GM10847 (cell line): ENCODE measurements around the gene ADORA2A.

Source experiments
- POLR2A ChIP-seq: IDR thresholded peaks from 2 replicates; pipeline ENCODE4 v1.6.1; 2011; ENCODE audit not compliant: insufficient read length; ENCODE audit errors: extremely low read depth

Gene ADORA2A

DNA sequence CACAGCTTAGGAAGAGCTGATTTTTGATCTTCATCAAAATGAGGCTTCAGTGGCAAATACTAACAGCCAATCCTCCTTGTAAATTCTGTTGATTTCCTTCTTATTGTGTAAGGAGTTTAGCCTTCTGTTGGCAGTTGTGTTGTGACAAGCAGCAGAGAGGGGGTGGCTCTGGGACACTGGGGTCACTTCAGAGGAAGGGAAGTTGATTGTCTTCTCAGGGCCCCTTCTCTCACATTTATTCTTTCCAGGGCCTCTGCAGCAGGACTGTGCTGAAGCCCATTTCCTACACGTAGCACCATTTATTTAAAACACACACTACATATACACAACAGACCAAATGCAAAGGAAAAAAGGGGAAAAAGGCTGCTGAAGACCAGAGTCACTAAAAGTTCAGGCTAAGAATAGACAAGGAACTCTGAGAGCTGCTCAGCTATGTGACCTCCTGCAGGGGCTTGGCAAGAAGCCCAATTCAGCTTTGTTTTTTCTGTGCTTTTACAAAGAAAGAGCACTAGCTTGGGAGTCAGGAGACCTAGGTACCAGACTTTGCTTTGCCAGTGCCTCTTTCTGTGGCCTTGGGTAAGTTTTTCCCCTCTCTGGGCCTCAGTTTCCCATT, 39.4 kb downstream of the ADORA2A start:
- TF ChIP-seq POLR2A: no peak

DNA sequence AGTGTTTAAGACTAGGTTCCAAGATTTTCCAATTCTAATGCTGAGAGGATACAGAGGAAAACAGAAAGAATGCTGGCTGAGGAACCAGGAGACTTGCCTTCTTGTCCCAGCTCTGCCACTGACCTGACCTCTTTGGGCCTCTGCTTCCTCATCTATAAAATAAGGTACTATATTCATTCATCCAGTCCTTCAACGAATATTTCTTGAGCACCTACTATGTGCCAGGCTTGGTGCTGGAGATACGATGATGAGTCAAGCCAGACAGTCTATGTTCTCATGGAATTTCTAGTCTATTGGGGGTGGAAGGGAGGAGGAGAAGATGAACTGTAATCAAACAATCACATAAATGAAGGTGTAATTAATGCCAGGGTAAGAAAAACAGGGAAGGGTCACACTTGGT, 39.9 kb downstream of the ADORA2A start:
- no peak for TF ChIP-seq POLR2A

DNA sequence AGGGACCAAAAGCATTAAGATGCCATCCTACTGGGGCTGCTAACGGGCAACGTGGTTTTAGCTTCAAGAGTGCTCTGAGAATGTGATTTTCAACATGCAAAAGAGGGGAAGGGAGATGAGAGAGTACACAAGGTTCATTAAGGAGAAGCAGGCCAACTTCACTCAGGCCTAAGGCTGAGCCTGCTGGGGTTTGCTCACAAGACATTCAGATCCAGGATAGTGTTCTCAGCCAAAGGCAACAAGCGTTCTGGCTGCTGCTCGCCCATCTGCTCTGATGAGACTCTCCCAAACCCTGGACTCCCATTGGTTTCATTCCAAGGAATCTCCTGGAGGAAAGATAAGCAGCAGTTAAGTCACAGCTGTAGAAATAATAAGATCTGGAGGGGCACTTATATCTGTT, 44.2 kb downstream of the ADORA2A start:
- no peak for TF ChIP-seq POLR2A

GRCh38 chr22:24473284-24473683, 45.9 kb downstream of the ADORA2A start:
- no peak for TF ChIP-seq POLR2A

DNA sequence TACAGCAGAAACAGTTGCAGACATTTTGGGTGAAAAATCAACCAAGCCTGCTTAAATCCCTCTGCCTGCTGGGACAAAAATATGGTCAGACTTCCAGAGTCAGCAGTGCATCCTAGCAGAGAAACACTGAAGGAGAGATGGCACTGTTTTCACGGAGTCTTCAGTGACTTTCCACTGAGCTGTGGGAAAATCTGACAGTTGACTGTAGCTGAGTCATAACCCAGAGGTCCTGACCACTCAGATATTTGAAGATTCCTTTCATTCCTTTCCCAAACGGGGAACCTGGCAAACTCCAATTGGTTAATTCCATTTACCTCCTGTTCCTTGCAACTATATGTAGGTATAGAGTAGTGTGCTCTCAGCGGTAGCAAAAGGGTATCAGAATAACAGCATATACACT, 46.8 kb downstream of the ADORA2A start:
- TF ChIP-seq POLR2A: no peak

DNA sequence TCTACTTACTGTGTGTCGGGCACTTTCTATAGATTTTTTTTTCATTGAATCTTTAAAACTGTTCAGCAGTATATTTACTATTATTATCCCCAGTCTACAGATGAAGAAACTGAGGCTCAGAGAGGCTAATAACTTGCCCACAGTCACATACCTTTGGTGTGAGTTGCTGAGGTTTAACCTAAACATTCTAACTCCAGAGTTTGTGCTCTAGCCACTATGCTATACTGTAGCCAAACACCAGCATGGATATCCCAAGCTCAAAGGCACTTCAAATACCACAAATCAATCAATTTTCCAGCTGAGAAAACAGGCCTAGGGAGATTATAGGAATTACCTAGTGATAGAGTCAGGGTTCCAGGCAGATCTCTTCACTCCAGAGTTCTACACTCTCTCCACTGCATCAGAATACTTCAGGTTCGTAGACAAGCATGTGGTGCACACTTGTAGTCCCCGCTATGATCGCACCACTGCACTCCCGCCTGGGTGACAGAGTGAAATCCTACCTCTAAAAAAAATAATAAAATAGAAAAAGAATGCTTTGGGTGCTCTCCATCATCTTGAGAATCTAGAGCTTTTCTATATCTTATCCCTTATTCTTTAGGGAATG, 47.4 kb downstream of the ADORA2A start:
- TF ChIP-seq POLR2A: no peak

DNA sequence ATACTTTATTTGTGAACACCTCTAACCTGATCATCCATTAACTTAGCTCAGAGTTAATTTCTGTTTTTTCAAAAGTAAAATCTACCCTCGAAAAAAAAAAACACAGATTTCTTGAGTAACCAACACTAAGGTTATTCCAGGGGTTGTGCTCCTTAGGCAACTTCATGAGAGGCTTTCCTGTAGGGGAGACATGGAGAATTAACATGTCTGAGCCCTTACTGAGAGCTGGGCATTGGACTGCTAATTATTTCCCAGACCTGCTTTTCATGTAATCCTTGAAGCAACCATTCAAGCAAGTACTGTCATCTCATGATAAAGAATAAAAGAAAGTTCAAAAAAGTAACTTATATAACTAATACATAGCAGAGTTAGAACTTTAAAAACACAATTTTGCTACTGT, 54.2 kb downstream of the ADORA2A start:
- TF ChIP-seq POLR2A: no peak

- no peak for TF ChIP-seq POLR2A
These were observed 55.2 kb downstream of the ADORA2A start for GRCh38 chr22:24482575-24482974.

GRCh38 chr22:24482998-24483397, 55.6 kb downstream of the ADORA2A start:
- TF ChIP-seq POLR2A: no peak

DNA sequence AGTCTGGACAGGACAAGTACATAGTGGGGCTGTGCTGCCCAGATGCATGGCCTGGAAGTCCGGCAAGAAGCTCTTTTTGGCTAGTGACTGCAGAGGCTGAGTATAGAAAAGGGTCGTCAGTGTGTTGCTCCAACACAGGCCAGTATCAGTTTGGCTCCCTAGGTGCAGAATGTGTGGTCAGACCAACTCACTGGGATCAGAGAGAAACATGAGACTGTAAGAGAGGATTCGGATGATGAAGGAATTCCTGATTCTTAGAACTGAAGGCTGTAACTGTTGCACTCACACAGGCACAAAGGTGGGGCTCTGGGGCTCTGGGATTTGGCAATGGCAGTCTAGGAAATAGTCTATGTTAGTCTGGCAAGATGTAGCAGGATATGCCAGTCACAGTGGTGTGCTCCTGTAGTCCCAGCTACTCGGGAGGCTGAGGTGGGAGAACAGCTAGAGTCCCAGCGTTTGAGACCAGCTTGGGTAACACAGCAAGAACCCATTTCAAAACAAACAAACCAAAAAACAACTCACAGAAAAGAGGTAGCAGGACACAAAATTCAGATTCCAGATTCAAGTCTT, 56.7 kb downstream of the ADORA2A start:
- TF ChIP-seq POLR2A: no peak

DNA sequence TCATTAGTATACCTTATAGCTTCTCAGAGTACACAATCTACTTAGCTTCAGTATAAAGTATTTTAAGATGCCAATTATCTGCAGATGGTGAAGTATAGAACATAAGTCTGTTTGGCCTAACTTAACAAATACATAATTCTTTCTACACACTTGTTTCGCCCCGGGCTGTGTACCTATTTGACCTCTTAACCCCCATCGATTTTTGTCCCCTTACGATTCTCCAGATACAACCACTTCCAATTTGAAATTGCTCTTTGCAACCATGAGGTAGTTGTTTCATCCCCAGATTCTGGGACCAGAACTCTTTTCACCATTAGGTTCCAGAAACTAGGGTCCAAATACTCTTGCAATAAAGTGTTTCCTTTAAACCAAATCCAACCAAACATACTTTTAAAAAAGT, 57.8 kb downstream of the ADORA2A start:
- no peak for TF ChIP-seq POLR2A

DNA sequence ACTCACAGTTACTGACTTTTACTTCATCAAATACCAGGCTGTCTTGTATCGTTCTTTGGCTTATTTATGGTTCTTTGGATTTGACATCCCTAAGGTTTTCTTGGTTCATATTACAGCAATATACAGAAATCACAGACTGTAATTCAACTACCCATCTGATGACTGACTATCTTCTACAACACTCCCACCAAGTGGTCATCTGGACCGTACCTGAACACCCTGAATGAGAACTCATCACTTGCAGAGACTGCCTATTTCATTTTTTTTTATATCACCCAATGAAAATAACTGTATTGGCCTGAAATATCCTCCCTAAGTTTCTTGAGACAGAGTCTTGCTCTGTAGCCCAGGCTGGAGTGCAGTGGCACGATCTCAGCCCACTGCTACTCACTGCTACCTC, 58.2 kb downstream of the ADORA2A start:
- TF ChIP-seq POLR2A: no peak

GRCh38 chr22:24486501-24486921, 59.1 kb downstream of the ADORA2A start:
- TF ChIP-seq POLR2A: no peak

- no peak for TF ChIP-seq POLR2A
These were observed 61.6 kb downstream of the ADORA2A start for GRCh38 chr22:24489011-24489410.
